ENCODE data around the gene INTS7.

The INTS7 gene

GRCh38 chr1:211891708-211892107 lies 143.6 kb downstream of the INTS7 start:
- DNase-seq (ENCODE audit: extremely low spot score, insufficient read length, low read depth) (no peak), FAIRE-seq (no peak)

Measured in GM18507 (cell line).